HepG2 (cell line): Measurements from ENCODE around the gene MAPKAPK3. TPM values are rescaled to one million over a fixed set of nuclear protein-coding genes. Genes with fewer than 3 reads are reported as not detected.

Experiments
- ATAC-seq: fragments of 200-7000 bp; cut with Tn5 transposase; 3 replicates; pipeline ENCODE4 v1.9.1; 2020; ENCODE audit warnings: mild to moderate bottlenecking, moderate library complexity
- BruUV-seq: library from RNA; stranded (reverse); fragments of 400-500 nt; replicated peaks from 2 replicates; lab custom pipeline; 2021; lab: Mats Ljungman, UMichigan
- CTCF ChIA-PET: fragments of 300-600 bp; formaldehyde crosslinking; extraction: SDS; loops from one replicate; lab custom pipeline; 2021; ENCODE audit warnings: low total read pairs, inconsistent platforms, low intra/inter-chr PET ratio; lab: Yijun Ruan, JAX
- POLR2A ChIA-PET: fragments of 350-600 bp; sonication (Branson Sonifier 250); formaldehyde crosslinking; loops from one replicate; lab custom pipeline; 2020; ENCODE audit warnings: antibody characterized with exemption, inconsistent platforms; lab: Yijun Ruan, JAX
- DNase-seq: peaks from one replicate; pipeline ENCODE4 v3.0.0-alpha.2; 2015; ENCODE audit warnings: low spot score
- FAIRE-seq: peaks from 3 replicates; lab custom pipeline; 2011; peaks lifted over from hg19 to GRCh38; lab: Jason Lieb, UNC
- H2AFZ ChIP-seq: one replicate; pipeline ENCODE4 v1.6.1; 2011; ENCODE audit warnings: low read length, inconsistent platforms
- H3K27ac ChIP-seq: fragments of 300-600 bp; 3 replicates; pipeline ENCODE4 v1.8.0; 2011; ENCODE audit warnings: mixed run types, mild to moderate bottlenecking, mixed read lengths, low read length, inconsistent platforms; ENCODE audit not compliant: insufficient read depth; ENCODE audit errors: extremely low read length
- H3K27me3 ChIP-seq, 2 experiments: fragments of 200-600 bp in 1 of 2; 2 replicates in 1 of 2; 3 replicates in 1 of 2; pipeline versions ENCODE4 v1.6.0 to v1.8.0; 2011; ENCODE audit warnings: low read length in 2 of 2, mild to moderate bottlenecking in 2 of 2, moderate library complexity in 2 of 2, inconsistent platforms in 1 of 2; ENCODE audit not compliant: insufficient read depth in 2 of 2, control insufficient read depth in 1 of 2
- H3K36me3 ChIP-seq, 2 experiments: fragments of 200-600 bp in 1 of 2; replicated peaks in 1 of 2; 2 replicates in 1 of 2; 3 replicates in 1 of 2; pipeline versions ENCODE4 v1.5.1 to v1.8.0; 2011; ENCODE audit warnings: low read length in 2 of 2, inconsistent platforms in 1 of 2; ENCODE audit not compliant: insufficient read depth in 2 of 2, control insufficient read depth in 1 of 2
- H3K4me1 ChIP-seq: 2 replicates; pipeline ENCODE4 v1.5.1; 2012; ENCODE audit warnings: low read length, inconsistent platforms; ENCODE audit not compliant: insufficient read depth
- H3K4me2 ChIP-seq: 2 replicates; pipeline ENCODE4 v1.6.0; 2011; ENCODE audit warnings: low read depth, low read length, inconsistent platforms
- H3K4me3 ChIP-seq, 3 experiments: fragments of 200-600 bp in 1 of 3; sonication (generic), shearing (Covaris generic) in 1 of 3; replicated peaks in 1 of 3; 2 replicates each; pipeline ENCODE4 v1.5.1; 2011 to 2016; ENCODE audit warnings: low read length in 3 of 3, inconsistent platforms in 2 of 3, low read depth in 2 of 3, mild to moderate bottlenecking in 2 of 3, control low read depth in 1 of 3, mixed read lengths in 1 of 3; ENCODE audit not compliant: insufficient read depth in 1 of 3
- H3K79me2 ChIP-seq: one replicate; pipeline ENCODE4 v1.6.1; 2011; ENCODE audit warnings: low read length, inconsistent platforms; ENCODE audit not compliant: insufficient read depth
- H3K9ac ChIP-seq: 2 replicates; pipeline ENCODE4 v1.6.0; 2011; ENCODE audit warnings: mild to moderate bottlenecking, low read depth, low read length, inconsistent platforms; ENCODE audit not compliant: insufficient read depth
- H3K9me3 ChIP-seq: 2 replicates; pipeline ENCODE4 v1.5.1; 2012; ENCODE audit warnings: mild to moderate bottlenecking, low read length
- H4K20me1 ChIP-seq: 2 replicates; pipeline ENCODE4 v1.6.0; 2011; ENCODE audit warnings: inconsistent platforms, mild to moderate bottlenecking, low read length, moderate library complexity; ENCODE audit not compliant: insufficient read depth
- ATAD3A ChIP-seq: sonication (generic); formaldehyde crosslinking; IDR thresholded peaks from 2 replicates; pipeline ENCODE4 v1.4.0; 2020; ENCODE audit warnings: missing genetic modification reagents
- EZH2 ChIP-seq: conservative IDR thresholded peaks from 2 replicates; pipeline ENCODE4 v1.6.1; 2012; ENCODE audit warnings: mild to moderate bottlenecking, low read depth, low read length, moderate library complexity
- FOXP1 ChIP-seq, 2 experiments: fragments of 450-650 bp in 1 of 2; IDR thresholded peaks; 2 replicates each; pipeline ENCODE4 v1.6.1; 2017 to 2018; ENCODE audit warnings: antibody characterized with exemption in 1 of 2
- FOXP4 ChIP-seq: sonication (generic); formaldehyde crosslinking; IDR thresholded peaks from 2 replicates; pipeline ENCODE4 v1.4.0; 2020; ENCODE audit warnings: missing genetic modification reagents
- KAT7 ChIP-seq: IDR thresholded peaks from 2 replicates; pipeline ENCODE4 v1.6.1; 2018; ENCODE audit warnings: borderline replicate concordance, missing compliant biosample characterization
- MAX ChIP-seq: IDR thresholded peaks from 2 replicates; pipeline ENCODE4 v1.6.1; 2012; ENCODE audit warnings: inconsistent platforms
- SALL1 ChIP-seq: sonication (generic); formaldehyde crosslinking; IDR thresholded peaks from 2 replicates; pipeline ENCODE4 v1.8.0; 2022; ENCODE audit warnings: mild to moderate bottlenecking, missing genetic modification reagents
- SMARCE1 ChIP-seq: fragments of 450-650 bp; IDR thresholded peaks from 2 replicates; pipeline ENCODE4 v1.6.1; 2017; ENCODE audit warnings: borderline replicate concordance
- ZBTB43 ChIP-seq: sonication (generic); formaldehyde crosslinking; conservative IDR thresholded peaks from 2 replicates; pipeline ENCODE4 v1.4.0; 2020; ENCODE audit warnings: missing genetic modification reagents
- ZNF235 ChIP-seq: sonication (generic); formaldehyde crosslinking; IDR thresholded peaks from 2 replicates; pipeline ENCODE4 v1.8.1; 2023; ENCODE audit warnings: mild to moderate bottlenecking, missing genetic modification reagents, borderline replicate concordance
- ZNF615 ChIP-seq: sonication (generic); formaldehyde crosslinking; IDR thresholded peaks from 2 replicates; pipeline ENCODE4 v1.5.0; 2020; ENCODE audit warnings: mild to moderate bottlenecking, missing genetic modification reagents, borderline replicate concordance
- ZNF747 ChIP-seq: sonication (generic); formaldehyde crosslinking; IDR thresholded peaks from 2 replicates; pipeline ENCODE4 v1.8.1; 2023; ENCODE audit warnings: missing genetic modification reagents, mild to moderate bottlenecking, borderline replicate concordance
- ZNF773 ChIP-seq: sonication (generic); formaldehyde crosslinking; IDR thresholded peaks from 2 replicates; pipeline ENCODE4 v1.4.0; 2020; ENCODE audit warnings: missing genetic modification reagents, borderline replicate concordance
- WGBS: methylation state at CpG from one replicate; pipeline ENCODE4 v1.1.6; 2017; ENCODE audit warnings: low lambda C conversion rate; 5-methylcytosine and 5-hydroxymethylcytosine counted together
- in situ Hi-C: cut with HindIII; loops from 2 replicates; pipeline ENCODE4 v1.10.0; 2017; ENCODE audit warnings: low pct_unique_long_range_greater_than_20kb; ENCODE audit not compliant: extremely low pct_ligation_motif_present
- intact Hi-C: fragments of 100-400 bp; cut with micrococcal nuclease; formaldehyde crosslinking; loops from one replicate; pipeline ENCODE4 v1.10.0; 2022; ENCODE audit not compliant: unreplicated experiment
- polyA plus RNA-seq, 8 experiments: library from polyadenylated mRNA; depleted of rRNA in 3 of 8; stranded (reverse) in 7 of 8; unstranded in 1 of 8; fragments of >200 nt; fragmentation: Illumina TruSeq in 4 of 8; extraction: Trizol in 4 of 8; gene quantifications; 2 replicates each; pipeline versions ENCODE4 v1.2.1 to v1.2.3, GENCODE V29; 2011 to 2016; ENCODE audit warnings: low read depth in 4 of 8, missing spikeins in 1 of 8, mixed read lengths in 1 of 8; ENCODE audit not compliant: insufficient read depth in 1 of 8
- total RNA-seq, 5 experiments: library from RNA; depleted of rRNA; stranded (reverse); fragments of >200 nt; fragmentation: Illumina TruSeq; extraction: Trizol; gene quantifications; 2 replicates each; pipeline ENCODE4 v1.2.3, GENCODE V29; 2016; ENCODE audit warnings: low read depth in 1 of 5

The MAPKAPK3 gene
- total and polyA plus RNA-seq, 2 of the 13 experiments (the other 11 are each of a cell fraction or from before 2014, with no cell fraction given), result 39.9 to 41.2 TPM

- in situ Hi-C loops, result no loop called here
- H4K20me1 ChIP-seq, result peaks cover 8% of the 10 kb centered on the region; the same call in 1 of the 2 replicates
- POLR2A ChIA-PET, result no interaction called here
- DNase-seq, result no peak
- no peaks in the 10 kb centered on the region for H3K9me3 ChIP-seq
- H3K79me2 ChIP-seq, result no peaks in the 10 kb centered on the region
- TF ChIP-seq ZNF615 (no peak), SMARCE1 (no peak), FOXP1 (IDR thresholded peaks at IDR 0.05) (no peak), FOXP1 (CRISPR knock-in tag; IDR thresholded peaks at IDR 0.05) (no peak), ZNF773 (no peak), ZNF235 (CRISPR knock-in tag) (no peak), ZBTB43 (CRISPR knock-in tag) (no peak), SALL1 (CRISPR knock-in tag) (no peak), EZH2 (no peak), FOXP4 (CRISPR knock-in tag) (no peak), ZNF747 (CRISPR knock-in tag) (no peak), KAT7 (CRISPR knock-in tag) (no peak), MAX (no peak), ATAD3A (no peak)
- TF ChIP-seq, all 625 proteins: peak for 0
- 18% methylated on average over 3 of the region's 3 CpGs for WGBS
- no peak overlapping the region for H3K4me2 ChIP-seq
- CTCF ChIA-PET, result no interaction called here
- H3K4me3 ChIP-seq, result no peak overlapping the region
- H3K4me1 ChIP-seq, result no peaks in the 10 kb centered on the region
- H3K36me3 ChIP-seq, result no peaks in the 10 kb centered on the region
- no peak overlapping the region for H2AFZ ChIP-seq
- H3K27ac ChIP-seq, result no peak overlapping the region
- FAIRE-seq (no peak), ATAC-seq (no peak)
- intact Hi-C loops, result no loop called here
- H3K27me3 ChIP-seq, result peaks cover 6 to 63% of the 10 kb centered on the region in 2 experiments
- no TSS peak for BruUV-seq
- no peak overlapping the region for H3K9ac ChIP-seq
Measured at GRCh38 chr3:50672656-50673055, 55.7 kb downstream of the MAPKAPK3 start.
